Mucosa of descending colon (tissue), 3 donors: ENCODE data around the gene RUSF1. TPM values are rescaled to one million over a fixed set of nuclear protein-coding genes. Genes with fewer than 3 reads are reported as not detected.

ENCODE experiments used
- ATAC-seq: fragments of 200-7000 bp; cut with Tn5 transposase; one replicate; pipeline ENCODE4 v1.9.1; 2020; ENCODE audit warnings: mild to moderate bottlenecking, moderate library complexity
- DNase-seq, 3 donors: peaks; one replicate each; pipeline ENCODE4 v3.0.0-alpha.2; 2020
- H3K36me3 ChIP-seq: fragments of 200-600 bp; one replicate; pipeline ENCODE4 v1.8.0; 2021; ENCODE audit warnings: low read depth, mild to moderate bottlenecking
- H3K4me1 ChIP-seq: fragments of 200-600 bp; one replicate; pipeline ENCODE4 v1.8.0; 2021; ENCODE audit warnings: low read depth, mild to moderate bottlenecking
- H3K4me3 ChIP-seq: fragments of 200-600 bp; one replicate; pipeline ENCODE4 v1.8.0; 2021; ENCODE audit warnings: mild to moderate bottlenecking
- H3K9me3 ChIP-seq: fragments of 200-600 bp; one replicate; pipeline ENCODE4 v1.8.0; 2021; ENCODE audit warnings: mild to moderate bottlenecking
- CTCF ChIP-seq: fragments of 200-600 bp; IDR thresholded peaks from one replicate; pipeline ENCODE4 v1.8.0; 2022; ENCODE audit warnings: antibody characterized with exemption, mild to moderate bottlenecking
- intact Hi-C, 2 donors: fragments of 100-400 bp; cut with DNase I in 1 of 2; cut with micrococcal nuclease in 1 of 2; formaldehyde crosslinking; loops; one replicate each; pipeline versions ENCODE4 v1.11.0 to v1.11.1; 2022; cut with DNase I, micrococcal nuclease
- total RNA-seq, 3 donors: library from RNA; stranded (reverse); fragmentation: NEBNext Ultra II Directional in 2 of 3; extraction: Animal tissue kit (Norgen Biotek cat#: 25700) in 2 of 3; gene quantifications; one replicate each; pipeline versions ENCODE4 v1.2.1 to v1.2.4, GENCODE V29; 2021 to 2023
- donor health status: DM: no; HTN: no; CAD: no; lungs with moderate emphysema.
- donor health status: DM: no; HTN: no; CAD: no.
- donor health status: DM: no; HTN: yes; CAD: no.

RUSF1 gene
- total RNA-seq, 3 donors from 2014 or later = 48.3 to 66.7 (median 51.7) TPM

DNA sequence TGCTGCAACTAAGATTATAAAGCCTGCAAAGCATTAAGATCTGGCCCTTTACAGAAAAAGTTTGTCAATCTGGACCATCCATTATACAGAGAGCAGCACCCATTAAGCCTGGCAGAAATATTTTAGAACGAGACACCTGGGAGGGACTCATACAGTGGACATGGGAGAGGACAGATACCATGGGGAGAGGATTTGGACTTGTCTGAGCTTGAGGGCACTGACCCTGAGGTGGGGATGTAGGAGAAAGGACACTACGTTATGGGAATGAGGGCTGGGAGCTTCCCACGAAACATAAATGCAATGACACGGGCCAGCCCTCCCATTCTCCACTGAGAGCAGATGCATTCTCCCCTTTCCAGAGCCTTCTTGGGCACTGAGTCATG lies 6.2 kb downstream of the RUSF1 start:
- Histone ChIP-seq H3K4me3 (no peak overlapping the region), H3K4me1 (peaks cover 12% of the 10 kb centered on the region), H3K9me3 (no peaks in the 10 kb centered on the region), H3K36me3 (no peaks in the 10 kb centered on the region)
- intact Hi-C loops = no loop called here
- DNase-seq (no peak), ATAC-seq (no peak)
- no peak for TF ChIP-seq CTCF

DNA sequence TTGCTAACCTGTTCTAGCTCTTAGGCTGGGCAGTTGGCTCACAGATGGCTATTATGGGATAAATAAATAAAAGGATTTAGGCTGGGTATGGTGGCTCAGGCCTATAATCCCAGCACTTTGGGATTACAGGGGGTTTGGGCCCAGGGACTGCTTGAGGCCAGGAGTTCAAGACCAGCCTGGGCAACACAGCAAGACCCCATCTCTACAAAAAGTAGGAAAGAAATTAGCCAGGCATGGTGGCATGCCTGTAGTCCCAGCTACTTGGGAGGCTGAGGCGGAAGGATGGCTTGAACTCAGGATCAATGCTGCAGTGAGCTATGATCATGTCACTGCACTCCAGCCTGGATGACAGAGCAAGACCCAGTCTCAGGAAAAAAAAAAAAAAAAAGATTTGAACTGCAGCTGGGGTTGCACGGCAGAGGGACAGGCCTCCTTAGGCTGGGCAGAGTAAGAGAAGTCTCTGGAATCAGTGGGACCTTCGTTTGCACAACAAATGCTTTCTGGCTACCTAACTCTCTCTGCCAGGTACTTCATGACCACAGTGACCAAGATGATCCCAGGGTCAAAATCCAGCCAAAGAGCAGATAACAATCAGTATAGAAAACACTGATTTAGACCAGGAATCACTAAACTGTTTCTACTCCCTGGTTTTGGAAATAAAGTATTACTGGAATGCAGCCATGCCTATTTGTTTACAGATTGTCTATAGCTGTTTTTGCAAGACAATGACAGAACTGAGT lies 6.8 kb downstream of the RUSF1 start:
- Histone ChIP-seq H3K4me3 (no peak overlapping the region), H3K4me1 (peaks cover 6% of the 10 kb centered on the region), H3K9me3 (no peaks in the 10 kb centered on the region), H3K36me3 (no peaks in the 10 kb centered on the region)
- no peak for TF ChIP-seq CTCF
- DNase-seq = no peak
- no peak for ATAC-seq
- intact Hi-C loops = no loop called here

DNA sequence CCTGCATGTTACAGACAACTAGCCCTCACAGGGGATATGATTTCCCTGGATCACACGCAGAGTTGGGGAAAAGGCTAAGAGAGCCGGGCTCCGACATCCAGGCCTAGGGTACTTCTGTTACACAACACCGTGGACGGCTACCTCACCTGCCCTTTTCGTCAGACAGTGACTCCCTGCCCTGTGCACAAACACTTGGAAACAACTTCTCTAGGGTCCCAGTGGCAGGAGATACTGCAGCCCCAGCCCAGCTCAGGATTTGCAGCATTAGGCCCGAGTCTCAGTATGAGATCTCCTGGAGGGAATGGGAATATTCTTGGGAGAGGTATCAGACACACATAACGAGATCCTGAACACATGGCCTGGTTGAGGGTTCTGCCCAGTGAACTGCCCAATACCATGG lies 8.3 kb downstream of the RUSF1 start:
- Histone ChIP-seq H3K36me3 (no peaks in the 10 kb centered on the region), H3K9me3 (no peaks in the 10 kb centered on the region), H3K4me3 (no peak overlapping the region), H3K4me1 (no peaks in the 10 kb centered on the region)
- ATAC-seq (no peak), DNase-seq (no peak)
- intact Hi-C loops = no loop called here
- no peak for TF ChIP-seq CTCF

DNA sequence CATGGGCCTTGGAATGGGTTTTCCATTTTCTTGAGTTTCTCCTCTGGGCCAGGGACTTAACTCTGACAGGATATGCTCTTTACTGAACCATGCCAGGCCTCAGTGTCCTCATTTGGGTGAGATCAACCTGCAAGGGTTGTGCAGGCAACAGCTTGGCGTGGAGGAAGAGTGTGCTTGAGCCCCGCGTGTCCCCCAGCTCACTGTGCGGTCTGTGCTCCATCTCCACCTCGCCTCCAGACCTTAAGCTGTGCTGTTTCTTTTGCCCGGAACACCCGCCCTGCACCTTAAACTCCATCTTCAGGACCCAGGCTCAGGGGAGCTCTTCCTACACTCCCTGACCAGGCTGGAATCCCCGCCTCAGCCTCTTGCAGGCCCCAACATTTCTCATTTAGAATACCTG lies 9.7 kb downstream of the RUSF1 start:
- intact Hi-C loops = no loop called here
- ATAC-seq (no peak), DNase-seq (no peak)
- Histone ChIP-seq H3K36me3 (no peaks in the 10 kb centered on the region), H3K4me3 (no peak overlapping the region), H3K9me3 (no peaks in the 10 kb centered on the region), H3K4me1 (no peaks in the 10 kb centered on the region)
- TF ChIP-seq CTCF = no peak

DNA sequence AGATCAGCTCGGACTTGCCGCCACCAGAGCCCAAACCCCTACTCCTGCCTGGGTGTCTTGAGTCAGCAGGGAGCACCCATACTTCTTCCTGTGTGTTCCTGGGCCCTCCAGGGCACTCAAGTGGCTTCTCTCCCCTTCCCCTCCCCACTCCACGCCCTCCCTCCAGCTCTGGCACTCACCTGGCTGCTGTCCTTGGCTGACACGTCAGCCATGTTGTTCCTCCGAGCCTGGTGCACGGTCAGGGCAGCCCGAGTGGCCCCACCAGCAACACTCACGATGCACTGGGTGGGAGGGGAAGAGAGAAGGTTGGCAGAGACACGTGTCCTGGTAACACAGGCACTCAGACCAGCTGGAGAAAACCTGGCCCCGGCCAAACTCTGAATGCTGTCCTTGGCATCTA lies 11.5 kb downstream of the RUSF1 start:
- H3K4me3 ChIP-seq = no peak overlapping the region
- H3K9me3 ChIP-seq = no peaks in the 10 kb centered on the region
- no peak for DNase-seq
- intact Hi-C loops = no loop called here
- no peak for TF ChIP-seq CTCF
- H3K36me3 ChIP-seq = no peaks in the 10 kb centered on the region
- ATAC-seq = no peak
- H3K4me1 ChIP-seq = no peaks in the 10 kb centered on the region
